K562 (cell line): ENCODE results near the gene DEPDC1. TPM values are rescaled to one million over a fixed set of nuclear protein-coding genes. Genes with fewer than 3 reads are reported as not detected.

Experiments used
- ARID1B ChIP-seq: fragments of 450-650 bp; IDR thresholded peaks from 2 replicates; pipeline ENCODE4 v1.6.1; 2016; ENCODE audit warnings: antibody characterized with exemption, mild to moderate bottlenecking, inconsistent platforms
- BCOR ChIP-seq: fragments of 450-650 bp; IDR thresholded peaks from 2 replicates; pipeline ENCODE4 v1.6.1; 2016
- BDP1 ChIP-seq: IDR thresholded peaks from 3 replicates; pipeline ENCODE4 v1.6.1; 2011; ENCODE audit not compliant: insufficient read length, insufficient read depth
- CBFB ChIP-seq: sonication (generic); formaldehyde crosslinking; IDR thresholded peaks from 2 replicates; pipeline ENCODE4 v1.4.0; 2020; ENCODE audit warnings: mild to moderate bottlenecking, missing genetic modification reagents
- CREM ChIP-seq: IDR thresholded peaks from 2 replicates; pipeline ENCODE4 v1.6.1; 2014; ENCODE audit warnings: antibody characterized with exemption, low read depth
- CTCF ChIP-seq, 3 experiments: IDR thresholded peaks in 2 of 3; conservative IDR thresholded peaks in 1 of 3; 2 replicates each; pipeline ENCODE4 v1.5.1; 2011 to 2012; ENCODE audit warnings: low read length in 3 of 3, mild to moderate bottlenecking in 3 of 3, control low read depth in 2 of 3, improper control_type of control experiment in 1 of 3, inconsistent platforms in 1 of 3, low read depth in 1 of 3, mixed read lengths in 1 of 3, moderate library complexity in 1 of 3; ENCODE audit not compliant: insufficient read depth in 2 of 3
- CTCFL ChIP-seq: IDR thresholded peaks from 2 replicates; pipeline ENCODE4 v1.6.1; 2011; ENCODE audit warnings: borderline replicate concordance, low read depth, mild to moderate bottlenecking, moderate library complexity, low read length; ENCODE audit not compliant: insufficient read depth, poor library complexity, severe bottlenecking
- HOMEZ ChIP-seq: fragments of 250-450 bp; sonication (Bioruptor Pico); IDR thresholded peaks from 2 replicates; pipeline ENCODE4 v1.4.0; 2020; ENCODE audit warnings: mild to moderate bottlenecking, moderate library complexity
- KAT2B ChIP-seq: IDR thresholded peaks from one replicate; pipeline ENCODE4 v1.6.1; 2012; ENCODE audit warnings: low read depth, mild to moderate bottlenecking, control low read depth, inconsistent platforms, low read length, moderate library complexity
- KLF10 ChIP-seq: fragments of 250-450 bp; sonication (Bioruptor Pico); IDR thresholded peaks from 2 replicates; pipeline ENCODE4 v1.6.1; 2021; ENCODE audit warnings: matching md5 sums
- LARP7 ChIP-seq: fragments of 450-650 bp; IDR thresholded peaks from 2 replicates; pipeline ENCODE4 v1.6.1; 2016
- PHF21A ChIP-seq: fragments of 450-650 bp; IDR thresholded peaks from 2 replicates; pipeline ENCODE4 v1.6.1; 2017; ENCODE audit warnings: low read depth, borderline replicate concordance
- PML ChIP-seq: IDR thresholded peaks from 2 replicates; pipeline ENCODE4 v1.6.1; 2012; ENCODE audit warnings: low read length, inconsistent platforms
- POLR2G ChIP-seq: fragments of 200-400 bp; formaldehyde crosslinking; IDR thresholded peaks from 2 replicates; pipeline ENCODE4 v1.6.1; 2017; ENCODE audit warnings: low read depth, mild to moderate bottlenecking, antibody characterized with exemption, low read length, moderate library complexity
- SETDB1 ChIP-seq: IDR thresholded peaks from one replicate; pipeline ENCODE4 v1.6.1; 2012; ENCODE audit warnings: low read length, control low read depth, inconsistent platforms
- SMAD4 ChIP-seq: fragments of 250-450 bp; sonication (Bioruptor Pico); conservative IDR thresholded peaks from 2 replicates; pipeline ENCODE4 v1.8.0; 2021; ENCODE audit warnings: inconsistent platforms, mild to moderate bottlenecking, moderate library complexity
- SMARCA4 ChIP-seq: fragments of 450-650 bp; IDR thresholded peaks from 2 replicates; pipeline ENCODE4 v1.6.1; 2016
- STAT5B ChIP-seq: fragments of 250-450 bp; sonication (Bioruptor Pico); IDR thresholded peaks from 2 replicates; pipeline ENCODE4 v1.8.0; 2021; ENCODE audit warnings: mild to moderate bottlenecking, inconsistent platforms
- XRCC3 ChIP-seq: fragments of 450-650 bp; IDR thresholded peaks from 2 replicates; pipeline ENCODE4 v1.6.1; 2017; ENCODE audit warnings: mild to moderate bottlenecking, moderate library complexity
- ZKSCAN8 ChIP-seq: fragments of 200-800 bp; sonication (Bioruptor generic); IDR thresholded peaks from 2 replicates; pipeline ENCODE4 v1.6.1; 2016; ENCODE audit warnings: missing genetic modification characterization, missing compliant biosample characterization
- ZNF224 ChIP-seq: sonication (generic); formaldehyde crosslinking; IDR thresholded peaks from 2 replicates; pipeline ENCODE4 v1.8.0; 2022; ENCODE audit warnings: mild to moderate bottlenecking, missing genetic modification reagents
- ZNF511 ChIP-seq: sonication (generic); formaldehyde crosslinking; IDR thresholded peaks from 2 replicates; pipeline ENCODE4 v1.8.0; 2022; ENCODE audit warnings: mild to moderate bottlenecking, missing genetic modification reagents
- ZNF830 ChIP-seq: fragments of 250-450 bp; sonication (Bioruptor Pico); IDR thresholded peaks from 2 replicates; pipeline ENCODE4 v1.5.0; 2021; ENCODE audit warnings: mild to moderate bottlenecking
- polyA plus RNA-seq, 8 experiments: library from polyadenylated mRNA; depleted of rRNA in 4 of 8; stranded (reverse) in 5 of 8; unstranded in 3 of 8; fragments of >200 nt; fragmentation: Nextera tagmentation in 2 of 8; fragmentation: Illumina TruSeq in 1 of 8; extraction: Ambion mirVana in 2 of 8; extraction: Trizol in 1 of 8; gene quantifications; 2 replicates each; pipeline versions ENCODE4 v1.2.1 to v1.2.3, GENCODE V29; 2011 to 2014; ENCODE audit warnings: inconsistent platforms in 1 of 8, missing spikeins in 1 of 8
- total RNA-seq, 7 experiments: library from RNA; depleted of rRNA in 6 of 7; stranded (reverse); fragments of >200 nt in 6 of 7; fragmentation: Illumina TruSeq in 2 of 7; extraction: Trizol in 2 of 7; gene quantifications; 2 replicates each; pipeline versions ENCODE4 v1.2.1 to v1.2.3, GENCODE V29; 2011 to 2021; ENCODE audit warnings: low replicate concordance in 1 of 7

Gene DEPDC1
- total and polyA plus RNA-seq, 9 of the 15 experiments (the other 6 are each of a cell fraction or from before 2014, with no cell fraction given) = 9.9 to 28.3 (median 17.8) TPM

GRCh38 chr1:68496680-68497357 is at the start of gene DEPDC1 (continued):
- no peak for TF ChIP-seq HOMEZ
- no peak for TF ChIP-seq STAT5B
- peak; percentile 34; the same call in 1 of the 2 replicates for TF ChIP-seq PML
- TF ChIP-seq ZNF511 = peak; percentile 90
- 0 out of 2 replicates have a peak, but pooled peaks have one; percentile 6 for TF ChIP-seq BCOR
- no peak for TF ChIP-seq BDP1
- TF ChIP-seq CTCFL = no peak
- no peak for TF ChIP-seq CTCF (IDR thresholded peaks at IDR 0.05 in 2 of 3, conservative IDR thresholded peaks at IDR 0.05 in 1 of 3; ENCODE audit: insufficient read depth in 2 of 3, low read depth in 1 of 3, low read length in 3 of 3)
- TF ChIP-seq ZNF830 = no peak
- no peak for TF ChIP-seq XRCC3
- no peak for TF ChIP-seq KLF10 (CRISPR knock-in tag)
- no peak for TF ChIP-seq SETDB1
- TF ChIP-seq SMAD4 (CRISPR knock-in tag) = peak; percentile 69; the same call in 1 of the 2 replicates
- TF ChIP-seq PHF21A = peak; percentile 76; the same call in 1 of the 2 replicates
- TF ChIP-seq ZNF224 (CRISPR knock-in tag) = no peak
- no peak for TF ChIP-seq ZKSCAN8 (CRISPR knock-in tag)
- TF ChIP-seq CBFB = peak; percentile 46; the same call in 1 of the 2 replicates
- TF ChIP-seq CREM = peak; percentile 69
- no peak for TF ChIP-seq KAT2B
- TF ChIP-seq LARP7 = no peak
- peak; percentile 13; the same call in 1 of the 2 replicates for TF ChIP-seq SMARCA4
- peak; percentile 25; the same call in 1 of the 2 replicates for TF ChIP-seq ARID1B
- TF ChIP-seq POLR2G = peak; percentile 98
